Measurements from ENCODE around the gene FARP1.

FARP1 gene

GRCh38 chr13:98142380-98143156 lies at the start of gene FARP1:
TSS of gene FARP1 (plus strand) at chr13:98143094. CDS start at chr13:98213243, 70,149 bp downstream.
- peak; percentile 44 for DNase-seq (ENCODE audit: low spot score)

GRCh38 chr13:98094678-98095266 lies 48.1 kb upstream of the FARP1 start:
- no peak for DNase-seq (ENCODE audit: low spot score)

DNA sequence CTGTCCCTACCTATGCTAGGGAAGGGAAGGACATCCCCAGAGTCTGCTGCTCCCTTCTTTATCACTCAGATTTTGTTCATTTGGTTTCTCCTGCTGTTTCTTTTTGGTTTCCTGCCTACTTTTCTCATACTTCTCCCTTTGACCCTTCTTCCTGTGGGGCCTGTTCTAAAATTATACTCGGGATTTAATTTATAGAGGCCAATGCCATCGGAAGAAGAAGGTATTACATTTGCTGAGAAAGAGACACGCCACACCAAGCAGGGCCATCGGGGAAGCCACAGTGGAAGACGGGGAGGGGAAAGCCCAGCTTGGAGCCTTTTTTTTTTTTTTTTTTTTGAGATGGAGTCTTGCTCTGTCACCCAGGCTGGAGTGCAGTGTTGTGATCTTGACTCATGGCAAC lies 46.8 kb upstream of the FARP1 start:
- DNase-seq (ENCODE audit: low spot score), result no peak

DNA sequence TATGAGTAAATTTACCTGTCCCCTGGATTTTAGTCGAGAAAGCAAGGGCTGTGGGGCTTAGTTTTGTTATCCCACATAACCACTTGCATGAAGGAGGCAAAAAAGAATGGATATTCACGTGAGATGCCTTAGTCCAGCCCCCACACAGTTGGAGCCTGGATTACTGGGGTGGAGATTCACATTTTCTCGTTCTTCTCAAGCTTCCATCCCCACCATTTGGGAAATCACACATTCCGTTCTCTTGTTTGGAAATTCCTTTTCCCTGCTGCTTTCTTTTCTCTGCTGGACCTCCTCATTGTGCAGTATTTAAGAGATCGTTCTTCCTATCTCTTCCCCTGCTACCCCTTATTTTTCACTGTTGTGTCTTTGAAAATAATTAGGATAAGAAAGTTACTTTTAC lies 45.1 kb upstream of the FARP1 start:
- DNase-seq (ENCODE audit: low spot score), result no peak

DNA sequence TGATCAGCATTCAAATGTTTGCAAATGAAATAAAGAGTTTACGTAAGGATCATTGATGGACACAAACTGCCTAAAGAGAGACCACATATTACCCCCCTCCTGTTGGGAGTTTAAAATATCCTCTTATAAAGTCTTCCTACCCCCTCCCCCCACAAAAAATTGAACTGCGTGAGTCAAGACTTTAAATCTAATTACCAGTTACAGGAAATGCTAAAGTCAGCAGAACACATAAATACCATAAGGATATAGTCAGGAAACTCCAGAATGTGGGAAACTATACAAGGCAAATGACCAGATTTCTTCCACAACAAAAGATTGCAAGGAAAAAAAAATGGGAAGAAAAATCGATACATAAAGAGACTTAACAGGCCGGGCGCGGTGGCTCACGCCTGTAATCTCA lies 44.4 kb upstream of the FARP1 start:
- no peak for DNase-seq (ENCODE audit: low spot score)

- DNase-seq (ENCODE audit: low spot score), result no peak
Observed at GRCh38 chr13:98099627-98100026, 43.3 kb upstream of the FARP1 start.

- DNase-seq (ENCODE audit: low spot score), result no peak
Observed at GRCh38 chr13:98100481-98100880, 42.4 kb upstream of the FARP1 start.

DNA sequence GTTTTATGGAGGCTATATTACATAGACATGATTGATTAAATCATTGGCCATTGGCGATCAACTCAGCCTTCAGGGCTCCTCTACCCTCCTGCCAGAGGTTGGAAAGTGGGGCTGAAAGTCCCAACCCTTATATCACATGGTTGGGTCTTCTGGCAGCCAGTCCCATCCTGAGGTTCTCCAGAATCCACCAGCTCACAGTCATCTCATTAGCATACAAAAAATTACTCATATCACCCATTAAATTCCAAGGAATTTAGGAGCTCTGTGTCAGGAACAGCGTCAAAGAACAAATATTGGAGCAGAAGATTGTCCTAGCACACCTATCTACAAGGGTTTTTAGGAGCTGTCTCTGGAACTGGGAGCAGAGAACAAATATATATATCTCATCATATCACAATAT lies 39.4 kb upstream of the FARP1 start:
- no peak for DNase-seq (ENCODE audit: low spot score)

- DNase-seq (ENCODE audit: low spot score), result peak; percentile 6
Observed at GRCh38 chr13:98103942-98104880, 38.7 kb upstream of the FARP1 start.

DNA sequence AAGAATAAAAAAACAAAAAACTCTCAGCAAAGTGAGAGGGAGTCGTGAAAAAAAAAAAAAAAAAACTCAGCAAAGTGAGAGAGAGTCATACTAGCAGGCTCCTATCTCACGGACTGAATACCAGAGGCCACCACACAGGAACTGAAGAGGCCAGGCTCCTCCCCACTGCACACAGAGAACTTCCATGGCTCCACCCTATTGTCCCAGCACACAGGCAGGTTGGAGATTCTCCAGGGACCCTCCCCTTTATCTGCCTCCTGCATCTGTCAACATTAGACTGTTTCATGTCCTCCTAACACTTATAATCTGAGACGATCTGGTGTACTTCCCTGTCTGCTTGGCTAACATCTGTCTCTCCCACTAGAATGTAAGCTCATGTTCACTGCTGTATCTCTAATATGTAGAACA lies 37.0 kb upstream of the FARP1 start:
- no peak for DNase-seq (ENCODE audit: low spot score)

- DNase-seq (ENCODE audit: low spot score), result no peak
Observed at GRCh38 chr13:98108341-98108740, 34.6 kb upstream of the FARP1 start.

DNA sequence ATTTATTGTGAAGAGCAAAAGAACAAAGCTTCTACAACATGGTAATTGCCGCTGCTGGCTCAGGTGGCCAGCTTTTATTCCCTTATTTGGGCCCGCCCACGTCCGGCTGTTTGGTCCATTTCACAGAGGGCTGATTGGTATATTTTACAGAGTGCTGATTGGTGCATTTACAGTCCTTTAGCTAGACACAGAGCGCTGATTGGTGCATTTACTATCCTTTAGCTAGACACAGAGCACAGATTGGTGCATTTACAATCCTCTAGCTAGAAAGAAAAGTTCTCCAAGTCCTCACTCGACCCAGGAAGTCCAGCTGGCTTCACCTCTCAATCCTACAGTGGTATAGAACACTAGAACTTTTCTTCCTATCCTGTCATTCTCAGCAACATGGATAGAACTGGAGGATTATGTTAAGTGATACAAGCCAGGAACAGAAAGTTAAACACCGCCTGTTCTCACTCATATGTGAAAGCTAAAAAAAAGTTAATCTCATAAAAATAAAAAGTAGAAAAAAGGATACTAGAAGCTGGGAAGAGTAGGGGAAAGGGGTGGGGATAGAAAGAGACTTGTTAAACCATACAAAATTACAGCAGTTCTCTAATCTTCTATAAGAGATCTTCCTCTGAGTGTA lies 33.6 kb upstream of the FARP1 start:
- no peak for DNase-seq (ENCODE audit: low spot score)

GRCh38 chr13:98110749-98111148 lies 32.1 kb upstream of the FARP1 start:
- DNase-seq (ENCODE audit: low spot score), result no peak

GRCh38 chr13:98111168-98112098 lies 31.5 kb upstream of the FARP1 start:
- DNase-seq (ENCODE audit: low spot score), result no peak

DNA sequence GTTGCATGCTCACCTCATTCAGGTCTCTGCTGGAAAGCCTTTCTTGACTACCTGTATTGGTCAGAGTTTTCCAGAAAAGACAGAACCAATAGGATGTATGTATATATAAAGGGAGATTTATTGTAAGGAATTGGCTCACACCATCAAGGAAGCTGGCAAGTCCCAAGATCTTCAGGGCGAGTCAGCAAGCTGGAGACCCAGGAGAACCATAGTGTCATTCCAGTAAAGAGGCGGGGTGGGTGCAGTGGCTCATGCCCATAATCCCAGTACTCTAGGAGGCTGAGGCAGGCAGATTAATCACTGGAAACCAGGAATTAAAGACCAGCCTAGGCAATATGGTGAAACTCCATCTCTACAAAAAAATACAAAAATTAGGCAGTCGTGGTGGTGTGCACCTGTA lies 30.4 kb upstream of the FARP1 start:
- DNase-seq (ENCODE audit: low spot score), result no peak

GRCh38 chr13:98118865-98119264 lies 24.0 kb upstream of the FARP1 start:
- no peak for DNase-seq (ENCODE audit: low spot score)

- DNase-seq (ENCODE audit: low spot score), result no peak
Observed at GRCh38 chr13:98123176-98123575, 19.7 kb upstream of the FARP1 start.

DNA sequence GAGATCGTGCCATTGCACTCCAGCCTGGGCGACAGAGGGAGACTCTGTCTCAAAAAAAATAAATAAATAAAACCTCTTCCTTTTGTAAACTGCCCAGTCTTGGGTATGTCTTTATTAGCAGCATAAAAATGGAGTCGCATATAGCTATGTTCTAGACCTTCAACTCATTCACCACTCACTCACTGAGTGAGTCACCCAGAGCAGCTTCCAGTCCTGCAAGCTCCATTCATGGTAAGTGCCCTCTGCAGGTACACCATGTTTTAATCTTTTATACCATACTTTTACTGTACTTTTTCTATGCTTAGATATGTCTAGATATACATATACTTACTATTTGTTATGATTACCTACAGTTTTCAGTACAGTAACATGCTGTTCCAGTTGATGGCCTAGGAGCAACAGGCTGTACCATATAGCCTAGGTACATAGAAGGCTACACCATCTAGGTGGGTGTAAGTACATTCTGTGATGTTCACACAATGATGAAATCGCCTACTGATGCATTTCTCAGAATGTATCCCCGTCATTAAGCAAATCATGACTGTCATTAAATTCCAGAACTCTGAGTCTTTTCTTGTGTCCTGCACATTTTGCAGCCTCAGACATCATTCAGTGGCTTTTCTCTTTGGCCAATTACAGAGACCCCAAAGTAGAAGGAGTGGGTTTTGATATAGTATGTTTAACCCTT lies 13.7 kb upstream of the FARP1 start:
- no peak for DNase-seq (ENCODE audit: low spot score)

GRCh38 chr13:98133946-98134345 lies 8.9 kb upstream of the FARP1 start:
- no peak for DNase-seq (ENCODE audit: low spot score)

GRCh38 chr13:98134901-98135300 lies 8.0 kb upstream of the FARP1 start:
- DNase-seq (ENCODE audit: low spot score), result no peak

GRCh38 chr13:98141091-98141490 lies 1.8 kb upstream of the FARP1 start:
- no peak for DNase-seq (ENCODE audit: low spot score)
